PC-3 (cell line): ENCODE measurements around the gene LAMA3. TPM values are rescaled to one million over a fixed set of nuclear protein-coding genes. Genes with fewer than 3 reads are reported as not detected.

Source experiments
- ATAC-seq: fragments of 200-7000 bp; cut with Tn5 transposase; 2 replicates; pipeline ENCODE4 v1.9.1; 2020; ENCODE audit warnings: mild to moderate bottlenecking, moderate library complexity
- BruUV-seq: library from RNA; stranded (reverse); fragments of 400-500 nt; replicated peaks from 2 replicates; lab custom pipeline; 2021; lab: Mats Ljungman, UMichigan
- CTCF ChIA-PET: fragments of 300-600 bp; sonication (Branson Sonifier 250); formaldehyde crosslinking; loops from one replicate; lab custom pipeline; 2022; ENCODE audit warnings: antibody characterized with exemption; lab: Charles Lee
- POLR2A ChIA-PET: fragments of 300-600 bp; sonication (Branson Sonifier 250); formaldehyde crosslinking; loops from one replicate; lab custom pipeline; 2022; ENCODE audit warnings: antibody characterized with exemption; ENCODE audit not compliant: unreplicated experiment; lab: Charles Lee
- DNase-seq: peaks from one replicate; pipeline ENCODE4 v3.0.0-alpha.2; 2015
- H2AFZ ChIP-seq: fragments of 300-600 bp; sonication (generic); 2 replicates; pipeline ENCODE4 v1.6.0; 2016; ENCODE audit warnings: antibody characterized with exemption, low read length
- H3F3A ChIP-seq: fragments of 300-600 bp; sonication (generic); one replicate; pipeline ENCODE4 v1.6.0; 2017; ENCODE audit warnings: antibody characterized with exemption, low read length, control low read depth, mild to moderate bottlenecking; ENCODE audit not compliant: unreplicated experiment
- H3K27ac ChIP-seq: fragments of 300-600 bp; sonication (generic); 2 replicates; pipeline ENCODE4 v1.5.1; 2016; ENCODE audit warnings: mild to moderate bottlenecking, low read length
- H3K27me3 ChIP-seq: fragments of 300-600 bp; sonication (generic); 2 replicates; pipeline ENCODE4 v1.6.1; 2016; ENCODE audit warnings: low read length, mixed read lengths
- H3K36me3 ChIP-seq: fragments of 300-600 bp; sonication (generic); 2 replicates; pipeline ENCODE4 v1.6.1; 2016; ENCODE audit warnings: low read depth, mixed run types, low read length, mixed read lengths
- H3K4me1 ChIP-seq: fragments of 300-600 bp; sonication (generic); 2 replicates; pipeline ENCODE4 v1.5.1; 2016; ENCODE audit warnings: low read length; ENCODE audit not compliant: insufficient read depth
- H3K4me2 ChIP-seq: fragments of 300-600 bp; sonication (generic); 2 replicates; pipeline ENCODE4 v1.6.0; 2016; ENCODE audit warnings: low read length
- H3K4me3 ChIP-seq: fragments of 300-600 bp; sonication (generic); 2 replicates; pipeline ENCODE4 v1.5.1; 2016; ENCODE audit warnings: mild to moderate bottlenecking, low read length, mixed read lengths
- H3K79me2 ChIP-seq: fragments of 300-600 bp; sonication (generic); 2 replicates; pipeline ENCODE4 v1.6.1; 2017; ENCODE audit warnings: low read length, mixed read lengths
- H3K9ac ChIP-seq: fragments of 300-600 bp; sonication (generic); 2 replicates; pipeline ENCODE4 v1.6.0; 2016; ENCODE audit warnings: mild to moderate bottlenecking, low read length
- H3K9me2 ChIP-seq: fragments of 300-600 bp; sonication (generic); replicated peaks from 2 replicates; pipeline ENCODE4 v1.6.1; 2016; ENCODE audit warnings: mixed run types, low read length, mixed read lengths
- H3K9me3 ChIP-seq: fragments of 300-600 bp; sonication (generic); 2 replicates; pipeline ENCODE4 v1.6.1; 2016; ENCODE audit warnings: low read length, mixed read lengths
- H4K20me1 ChIP-seq: fragments of 300-600 bp; sonication (generic); 2 replicates; pipeline ENCODE4 v1.6.1; 2016; ENCODE audit warnings: low read length, mixed read lengths
- CTCF ChIP-seq: fragments of 300-600 bp; sonication (generic); conservative IDR thresholded peaks from 2 replicates; pipeline ENCODE4 v1.5.1; 2017; ENCODE audit warnings: antibody characterized with exemption, low read depth, mild to moderate bottlenecking, low read length
- EZH2 ChIP-seq: fragments of 300-600 bp; sonication (generic); IDR thresholded peaks from one replicate; pipeline ENCODE4 v1.6.1; 2017; ENCODE audit warnings: antibody characterized with exemption, mild to moderate bottlenecking, low read length; ENCODE audit not compliant: unreplicated experiment
- EZH2phosphoT487 ChIP-seq: fragments of 300-600 bp; sonication (generic); IDR thresholded peaks from 2 replicates; pipeline ENCODE4 v1.6.1; 2018; ENCODE audit warnings: mild to moderate bottlenecking, antibody characterized with exemption, low read length, borderline replicate concordance
- intact Hi-C: fragments of 100-400 bp; cut with micrococcal nuclease; formaldehyde crosslinking; loops from 2 replicates; pipeline ENCODE4 v1.9.0; 2023
- total RNA-seq: library from RNA; depleted of rRNA; stranded (reverse); fragments of >200 nt; gene quantifications from 2 replicates; pipeline ENCODE4 v1.2.3, GENCODE V29; 2014

Gene LAMA3
- total RNA-seq, 1 experiment from 2014 or later: 224 TPM

DNA sequence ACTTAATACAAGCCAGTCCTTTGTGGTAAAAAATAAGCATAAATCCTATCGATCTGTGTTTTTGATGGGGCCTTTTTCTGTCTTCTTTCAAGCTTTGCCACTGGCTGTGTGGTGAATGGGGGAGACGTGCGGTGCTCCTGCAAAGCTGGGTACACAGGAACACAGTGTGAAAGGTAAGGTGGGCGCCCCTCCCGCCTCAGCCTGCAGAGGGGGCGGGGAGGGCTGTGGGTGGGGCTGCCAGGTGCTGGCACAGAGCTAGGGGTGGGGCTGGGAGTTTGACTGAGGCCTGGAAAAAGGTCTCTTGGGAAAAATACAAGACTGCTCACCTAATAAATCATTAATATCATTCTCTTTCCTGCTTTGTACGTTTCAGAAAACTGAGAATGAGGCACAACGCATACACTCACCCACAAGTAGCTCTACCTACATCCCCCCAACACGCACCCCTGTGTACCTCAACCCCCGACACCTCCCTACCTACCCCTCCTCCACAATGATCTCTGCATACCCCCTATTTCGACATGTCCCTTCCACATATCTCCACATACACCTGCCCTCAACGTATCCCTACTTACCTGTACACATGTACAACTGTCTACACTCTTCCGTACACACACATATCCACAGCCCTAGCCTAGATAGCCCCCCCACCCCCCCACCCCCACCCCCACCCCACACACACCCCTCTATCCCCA, 195.6 kb downstream of the LAMA3 start:
- no peak overlapping the region for H3K4me2 ChIP-seq
- no peak overlapping the region for H3K9ac ChIP-seq
- ATAC-seq: 0 out of 2 replicates have a peak, but pooled peaks have one; percentile 34
- H2AFZ ChIP-seq: no peak overlapping the region
- no peak overlapping the region for H3K4me3 ChIP-seq
- peaks cover 6% of the 10 kb centered on the region for H3K4me1 ChIP-seq
- peaks cover 5% of the 10 kb centered on the region for H3F3A ChIP-seq
- H3K79me2 ChIP-seq: no peaks in the 10 kb centered on the region
- CTCF ChIA-PET: no interaction called here
- POLR2A ChIA-PET: no interaction called here
- BruUV-seq: no TSS peak
- DNase-seq: no peak
- H3K36me3 ChIP-seq: peaks cover 61% of the 10 kb centered on the region
- intact Hi-C loops: no loop called here
- peaks cover 25% of the 10 kb centered on the region; the same call in 1 of the 2 replicates for H4K20me1 ChIP-seq
- no peaks in the 10 kb centered on the region for H3K9me2 ChIP-seq
- H3K9me3 ChIP-seq: no peaks in the 10 kb centered on the region
- no peak overlapping the region for H3K27ac ChIP-seq
- H3K27me3 ChIP-seq: no peaks in the 10 kb centered on the region
- TF ChIP-seq EZH2: no peak
- no peak for TF ChIP-seq CTCF
- no peak for TF ChIP-seq EZH2phosphoT487

- Histone ChIP-seq H3K27me3 (no peaks in the 10 kb centered on the region), H3K4me1 (peaks cover 14% of the 10 kb centered on the region), H2AFZ (no peak overlapping the region), H3K9me2 (no peaks in the 10 kb centered on the region), H3K36me3 (peaks cover 65% of the 10 kb centered on the region), H3K4me2 (no peak overlapping the region), H3K27ac (no peak overlapping the region), H3K79me2 (no peaks in the 10 kb centered on the region), H3K9me3 (no peaks in the 10 kb centered on the region), H3F3A (peaks cover 5% of the 10 kb centered on the region), H3K9ac (no peak overlapping the region), H4K20me1 (peaks cover 27% of the 10 kb centered on the region; the same call in 1 of the 2 replicates), H3K4me3 (no peak overlapping the region)
- ATAC-seq: no peak
- POLR2A ChIA-PET: no interaction called here
- CTCF ChIA-PET: no interaction called here
- DNase-seq: no peak
- no peak for TF ChIP-seq CTCF
- TF ChIP-seq EZH2phosphoT487: no peak
- no peak for TF ChIP-seq EZH2
- no TSS peak for BruUV-seq
- intact Hi-C loops: no loop called here
Observed at GRCh38 chr18:23885750-23886149, 196.5 kb downstream of the LAMA3 start.

DNA sequence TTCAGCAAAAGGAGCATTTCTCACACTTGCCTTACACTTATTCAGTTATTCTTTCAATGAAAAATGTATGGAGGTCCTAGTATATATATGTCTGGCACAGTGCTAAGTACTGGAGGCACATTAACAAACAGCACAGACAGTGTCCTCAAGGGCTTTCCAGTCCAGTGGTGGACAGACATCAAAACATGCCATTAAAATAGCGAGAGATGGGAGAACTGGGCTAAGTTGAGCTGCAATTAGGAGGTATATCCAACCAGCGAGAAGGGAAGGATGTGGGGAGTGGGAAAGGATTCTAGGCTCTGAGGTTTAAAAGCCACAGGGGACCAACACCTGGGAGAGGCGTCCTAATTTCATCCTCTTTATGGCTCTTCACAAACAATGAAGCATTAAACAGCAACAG, 197.8 kb downstream of the LAMA3 start:
- no peaks in the 10 kb centered on the region for H3K9me2 ChIP-seq
- no peaks in the 10 kb centered on the region for H3K9me3 ChIP-seq
- DNase-seq (no peak), ATAC-seq (no peak)
- CTCF ChIA-PET: no interaction called here
- H3K27ac ChIP-seq: no peak overlapping the region
- H4K20me1 ChIP-seq: peaks cover 27% of the 10 kb centered on the region; the same call in 1 of the 2 replicates
- H3K9ac ChIP-seq: no peak overlapping the region
- intact Hi-C loops: no loop called here
- H3K4me3 ChIP-seq: no peak overlapping the region
- TF ChIP-seq CTCF (no peak), EZH2phosphoT487 (no peak), EZH2 (no peak)
- no TSS peak for BruUV-seq
- peaks cover 5% of the 10 kb centered on the region for H3F3A ChIP-seq
- H3K79me2 ChIP-seq: no peaks in the 10 kb centered on the region
- H2AFZ ChIP-seq: no peak overlapping the region
- H3K27me3 ChIP-seq: no peaks in the 10 kb centered on the region
- peaks cover 14% of the 10 kb centered on the region for H3K4me1 ChIP-seq
- H3K4me2 ChIP-seq: no peak overlapping the region
- peaks cover 66% of the 10 kb centered on the region for H3K36me3 ChIP-seq
- POLR2A ChIA-PET: no interaction called here
